Prostate gland (tissue), 2 donors: Measurements from ENCODE around the gene INSRR.

ENCODE experiments used
- CTCF ChIP-seq, 4 experiments: fragments of 200-600 bp in 2 of 4; fragments of 450-650 bp in 2 of 4; sonication (generic) in 2 of 4; IDR thresholded peaks; 1 replicate in 3 of 4; 2 replicates in 1 of 4; pipeline ENCODE4 v1.5.1; 2016 to 2019; ENCODE audit warnings: antibody characterized with exemption in 4 of 4, mild to moderate bottlenecking in 2 of 4, moderate library complexity in 2 of 4
- POLR2A ChIP-seq: fragments of 450-650 bp; IDR thresholded peaks from one replicate; pipeline ENCODE4 v1.6.1; 2016; ENCODE audit warnings: antibody characterized with exemption, mild to moderate bottlenecking
- POLR2AphosphoS5 ChIP-seq: sonication (generic); formaldehyde crosslinking; IDR thresholded peaks from one replicate; pipeline ENCODE4 v1.6.1; 2017; ENCODE audit warnings: antibody characterized with exemption

GRCh38 chr1:156874142-156874541 lies 15.2 kb upstream of the INSRR start:
- TF ChIP-seq CTCF (IDR thresholded peaks at IDR 0.05) (no peak), POLR2A (no peak), POLR2AphosphoS5 (no peak)
